Ramos (cell line): Measurements from ENCODE around the gene DNAJC3.
"Not testable (repeated sequence)": the region's sequence is repeated elsewhere in the genome, so short reads cannot be mapped to it uniquely, and the experiment has no call there.

Experiments
- in situ Hi-C: fragments of 300-500 bp; cut with MboI; formaldehyde crosslinking; loops from one replicate; pipeline ENCODE4 v1.14.3; 2022; ENCODE audit warnings: low sequenced_read_pairs; ENCODE audit not compliant: unreplicated experiment

The DNAJC3 gene

DNA sequence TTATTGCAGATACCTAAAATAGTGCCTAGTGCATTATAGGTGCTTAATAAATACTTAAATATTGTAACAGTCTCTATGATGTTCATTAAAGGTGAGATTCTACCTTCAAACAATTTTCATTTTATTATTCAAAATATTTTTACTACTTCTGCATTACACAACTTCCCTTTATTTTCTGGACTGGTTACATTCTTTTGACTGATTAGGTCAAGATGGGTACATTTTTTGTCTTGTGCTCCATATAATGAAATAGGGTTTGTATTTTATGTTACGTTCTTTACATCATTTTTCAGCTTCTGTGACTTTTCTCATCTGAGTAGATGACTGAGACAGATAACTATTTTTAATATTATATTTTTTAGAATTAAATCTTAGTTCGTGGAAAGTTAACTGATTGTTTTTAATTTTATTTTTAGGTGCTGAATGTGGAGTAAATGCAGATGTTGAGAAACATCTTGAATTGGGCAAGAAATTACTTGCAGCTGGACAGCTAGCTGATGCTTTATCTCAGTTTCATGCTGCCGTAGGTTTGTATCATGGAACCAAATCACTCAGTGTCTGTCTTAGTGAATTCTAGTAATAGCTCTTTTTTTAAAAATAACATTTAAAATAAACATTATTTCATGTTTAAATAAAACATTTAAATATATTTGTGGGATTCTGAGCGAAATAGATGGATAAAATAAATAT is 32.0 kb downstream of the DNAJC3 start:
- in situ Hi-C loops: no loop called here

- in situ Hi-C loops: no loop called here
Observed at GRCh38 chr13:95710313-95710712, 33.4 kb downstream of the DNAJC3 start.

- in situ Hi-C loops: not testable (repeated sequence)
Observed at GRCh38 chr13:95712846-95713245, 35.9 kb downstream of the DNAJC3 start.

GRCh38 chr13:95713651-95714050 is 36.7 kb downstream of the DNAJC3 start:
- in situ Hi-C loops: no loop called here

GRCh38 chr13:95714142-95714832 is 37.3 kb downstream of the DNAJC3 start:
- in situ Hi-C loops: no loop called here

DNA sequence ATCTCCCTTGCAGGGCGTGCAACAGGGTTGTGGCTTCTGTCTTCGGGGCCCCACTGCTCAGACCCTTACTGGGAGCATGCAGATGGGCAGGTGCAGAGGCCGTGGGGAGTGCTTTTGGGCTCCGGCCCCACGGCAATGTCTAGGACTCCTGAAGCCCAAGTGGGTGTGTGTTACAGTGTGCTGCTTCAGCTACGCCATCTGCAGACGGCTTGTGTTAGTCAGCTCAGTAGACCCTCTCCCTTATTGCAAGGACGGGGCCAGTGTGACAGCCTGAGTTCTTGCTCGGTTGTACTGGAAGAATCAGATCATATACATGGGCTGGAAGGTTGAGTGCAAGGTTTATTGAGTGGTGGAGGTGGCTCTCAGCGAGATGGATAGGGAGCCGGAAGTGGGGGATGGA is 39.3 kb downstream of the DNAJC3 start:
- in situ Hi-C loops: no loop called here

- in situ Hi-C loops: no loop called here
Observed at GRCh38 chr13:95722241-95722640, 45.3 kb downstream of the DNAJC3 start.

DNA sequence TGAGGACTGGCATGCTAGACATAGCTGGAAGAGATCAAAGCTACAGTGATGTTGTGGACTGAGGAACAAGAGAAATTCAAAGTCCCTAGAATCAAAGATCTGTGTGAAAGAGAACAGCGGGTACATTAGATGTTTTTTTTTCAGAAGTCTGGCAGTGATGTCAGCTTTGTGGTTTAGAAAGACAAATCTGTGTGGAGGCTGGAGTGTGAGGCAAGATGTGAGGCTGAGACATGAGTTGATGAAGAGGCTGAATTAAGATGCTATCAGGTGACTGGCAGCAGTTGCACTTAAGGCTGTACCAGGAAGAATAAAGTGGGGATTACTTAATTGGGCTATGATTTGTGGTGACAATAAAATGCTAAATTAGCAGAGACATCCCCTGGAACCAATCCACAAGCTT is 46.5 kb downstream of the DNAJC3 start:
- in situ Hi-C loops: no loop called here

DNA sequence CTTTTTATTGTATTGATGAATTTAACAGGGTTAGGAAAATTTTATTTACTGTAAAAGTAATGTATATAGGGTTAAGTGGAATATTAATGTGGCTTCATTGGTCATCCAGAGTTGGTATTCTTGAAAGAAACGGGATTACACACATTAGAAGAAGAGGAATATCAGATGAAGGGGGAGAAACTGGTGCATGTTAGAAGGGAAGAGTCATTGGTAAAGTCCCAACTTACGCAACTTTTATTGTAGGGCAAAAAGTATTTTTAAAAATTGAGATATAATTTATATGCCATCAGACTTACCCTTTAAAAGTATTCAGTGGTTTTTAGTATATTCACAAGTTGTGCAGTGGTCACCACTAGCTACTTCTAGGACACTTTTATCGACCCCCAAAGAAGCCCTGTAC is 47.3 kb downstream of the DNAJC3 start:
- in situ Hi-C loops: no loop called here

GRCh38 chr13:95726876-95727275 is 49.9 kb downstream of the DNAJC3 start:
- in situ Hi-C loops: no loop called here

DNA sequence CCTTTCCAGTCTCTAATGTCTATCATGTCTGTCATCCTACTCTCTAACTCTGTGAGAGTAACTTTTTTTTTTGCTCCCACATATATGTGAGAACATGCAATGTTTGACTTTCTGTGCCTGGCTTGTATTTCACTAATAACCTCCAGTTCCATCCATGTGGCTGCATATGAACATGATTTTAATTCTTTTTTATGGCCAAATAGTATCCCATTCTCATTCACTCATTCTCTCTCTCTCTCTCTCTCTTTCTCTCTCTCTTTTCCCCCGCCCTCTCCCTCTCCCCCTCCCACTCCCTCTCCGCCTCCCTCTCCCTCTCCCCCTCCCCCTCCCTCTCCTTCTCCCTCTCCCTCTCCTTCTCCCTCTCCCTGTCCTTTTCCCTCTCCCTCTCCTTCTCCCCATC is 52.0 kb downstream of the DNAJC3 start:
- in situ Hi-C loops: no loop called here

- in situ Hi-C loops: no loop called here
Observed at GRCh38 chr13:95734124-95734523, 57.2 kb downstream of the DNAJC3 start.

- in situ Hi-C loops: not testable (repeated sequence)
Observed at GRCh38 chr13:95740071-95740978, 63.4 kb downstream of the DNAJC3 start.

- in situ Hi-C loops: no loop called here
Observed at GRCh38 chr13:95740979-95741320, 64.0 kb downstream of the DNAJC3 start.

DNA sequence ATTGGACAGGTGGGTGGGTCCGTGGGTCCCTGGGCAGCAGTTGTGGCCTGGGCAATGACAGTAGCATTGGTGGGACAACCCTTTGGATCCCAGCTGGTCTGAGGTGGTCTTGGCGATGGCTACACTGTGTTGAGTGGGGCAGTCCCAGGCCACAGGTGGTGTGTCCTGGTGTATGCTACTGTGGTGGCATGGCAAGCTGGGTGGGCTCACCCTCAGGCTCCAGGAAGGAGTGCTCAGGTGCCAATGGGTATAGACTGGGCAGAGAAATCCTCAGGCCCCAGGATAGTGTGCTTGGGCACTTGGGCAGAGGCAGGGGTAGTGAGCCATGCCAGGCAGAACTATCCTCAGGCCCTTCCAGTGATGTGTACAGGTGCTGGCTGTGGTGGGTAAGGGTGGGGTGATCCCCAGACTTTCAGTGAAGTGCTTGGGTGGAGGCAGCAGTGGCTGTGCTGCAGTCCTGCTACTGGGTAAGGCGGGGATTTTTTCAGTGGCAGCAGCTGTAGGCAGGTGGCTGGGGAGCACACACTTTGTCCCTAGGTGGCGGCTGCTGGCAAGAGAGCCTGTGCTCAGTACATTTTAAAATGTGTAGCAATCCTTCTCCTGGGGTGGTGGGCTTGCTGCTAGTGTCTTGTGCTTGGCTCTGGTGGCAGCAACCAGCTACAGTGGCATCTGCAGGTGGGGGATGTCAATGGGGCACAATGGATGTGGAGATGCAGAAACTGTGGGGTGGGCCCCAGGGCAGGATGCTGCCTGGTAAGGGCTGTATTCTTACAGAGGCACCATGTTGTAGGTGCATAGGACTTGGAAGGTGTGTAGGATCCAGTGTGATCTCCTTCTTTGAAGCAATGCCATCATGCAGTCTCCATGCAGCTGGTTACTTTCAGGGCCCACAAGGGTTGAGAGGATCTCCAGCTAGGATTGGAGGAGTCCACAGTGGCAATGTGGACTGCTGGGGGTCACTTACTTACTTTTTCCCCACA is 64.9 kb downstream of the DNAJC3 start:
- in situ Hi-C loops: no loop called here

GRCh38 chr13:95743192-95743591 is 66.3 kb downstream of the DNAJC3 start:
- in situ Hi-C loops: no loop called here

GRCh38 chr13:95745289-95745688 is 68.3 kb downstream of the DNAJC3 start:
- in situ Hi-C loops: no loop called here

DNA sequence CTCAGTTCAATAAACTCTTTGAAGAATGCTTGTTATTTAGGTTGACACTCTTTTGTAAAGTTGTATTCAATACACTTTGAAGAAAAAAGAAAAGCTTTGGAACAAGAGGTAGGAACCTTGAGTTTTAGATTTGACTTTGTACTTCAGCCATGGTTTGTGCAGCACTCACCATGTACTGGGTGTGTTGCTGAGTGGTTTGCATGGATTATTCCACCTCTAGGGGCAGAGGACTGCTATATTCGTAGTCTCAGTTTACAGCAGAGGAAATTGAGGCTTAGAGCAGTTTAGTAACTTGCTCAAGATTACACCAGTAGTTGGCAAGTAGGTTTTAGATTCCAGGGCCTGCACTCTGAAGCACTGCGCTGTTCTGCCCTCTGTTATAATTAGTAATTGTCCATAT is 68.8 kb downstream of the DNAJC3 start:
- in situ Hi-C loops: no loop called here

- in situ Hi-C loops: no loop called here
Observed at GRCh38 chr13:95749545-95749944, 72.6 kb downstream of the DNAJC3 start.

DNA sequence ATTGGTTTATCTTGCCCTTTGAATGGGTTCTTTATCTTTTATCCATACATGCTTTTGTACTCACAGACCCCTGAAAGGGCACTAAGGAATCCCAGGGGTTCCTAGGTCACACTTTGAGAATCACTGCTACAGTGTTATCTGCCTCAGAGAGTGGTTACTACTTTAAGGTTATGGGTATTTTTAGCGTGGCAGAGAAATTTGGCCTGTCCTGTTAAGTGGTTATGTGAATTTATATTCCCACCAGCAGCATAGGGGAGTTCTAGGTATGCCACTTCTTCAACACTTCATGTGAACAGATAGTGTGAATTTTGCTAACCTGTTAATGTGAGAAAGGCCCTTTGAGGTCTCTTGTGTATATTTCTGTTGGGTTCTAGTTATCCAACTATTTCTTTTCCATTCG is 75.7 kb downstream of the DNAJC3 start:
- in situ Hi-C loops: no loop called here
